Spleen (tissue), 7 donors: ENCODE measurements around the gene WASF2.

Source experiments
- CTCF ChIP-seq, 11 experiments: fragments of 200-600 bp in 7 of 11; fragments of 450-650 bp in 4 of 11; sonication (generic) in 4 of 11; IDR thresholded peaks in 8 of 11; conservative IDR thresholded peaks in 3 of 11; 1 replicate in 7 of 11; 2 replicates in 4 of 11; pipeline versions ENCODE4 v1.4.0 to v1.8.0; 2016 to 2021; ENCODE audit warnings: antibody characterized with exemption in 11 of 11, inconsistent platforms in 4 of 11, mild to moderate bottlenecking in 1 of 11
- POLR2A ChIP-seq, 3 donors: fragments of 450-650 bp; IDR thresholded peaks; one replicate each; pipeline ENCODE4 v1.5.1; 2017; ENCODE audit warnings: antibody characterized with exemption in 3 of 3, mild to moderate bottlenecking in 1 of 3
- POLR2AphosphoS5 ChIP-seq, 3 donors: sonication (generic); formaldehyde crosslinking; IDR thresholded peaks; one replicate each; pipeline ENCODE4 v1.5.1; 2017; ENCODE audit warnings: antibody characterized with exemption in 3 of 3
- donor health status: DM: no; HTN: no; CAD: no; lungs with moderate emphysema.
- donor health status: DM: no; HTN: no; CAD: no.
- donor health status: DM: no; HTN: no; CAD: no.

- TF ChIP-seq CTCF (IDR thresholded peaks at IDR 0.05 in 8 of 11, conservative IDR thresholded peaks at IDR 0.05 in 3 of 11) (no peak), POLR2A (IDR thresholded peaks at IDR 0.05) (no peak), POLR2AphosphoS5 (IDR thresholded peaks at IDR 0.05) (peak in 1 of 3 donors; percentile 44)
Measured at GRCh38 chr1:27513958-27514357, 24.0 kb upstream of the WASF2 start.
